ENCODE data around the gene SCYL1. TPM values are rescaled to one million over a fixed set of nuclear protein-coding genes. Genes with fewer than 3 reads are reported as not detected.

The SCYL1 gene
- total RNA-seq, 1 donor: 109 TPM

GRCh38 chr11:65498042-65498726 is 26.7 kb upstream of the SCYL1 start:
- H2AFZ ChIP-seq (ENCODE audit: low read length): no peak overlapping the region
- no peaks in the 10 kb centered on the region for H3K27me3 ChIP-seq (ENCODE audit: insufficient read depth, low read length)
- peaks cover 85% of the 10 kb centered on the region for H3K79me2 ChIP-seq (ENCODE audit: insufficient read depth, low read length)
- peaks cover 42% of the 10 kb centered on the region for H3K4me1 ChIP-seq (ENCODE audit: insufficient read depth, low read length)
- no peak for TF ChIP-seq CTCF (IDR thresholded peaks at IDR 0.05; ENCODE audit: extremely low read depth, low read depth, low read length)
- H3K36me3 ChIP-seq (ENCODE audit: insufficient read depth, low read length): peaks cover 32% of the 10 kb centered on the region
- H4K20me1 ChIP-seq (ENCODE audit: insufficient read depth, low read length): peaks cover 39% of the 10 kb centered on the region
- no peaks in the 10 kb centered on the region for H3K9me3 ChIP-seq (ENCODE audit: low read depth, low read length)
- peak; percentile 44 for DNase-seq (ENCODE audit: insufficient read length, low spot score, missing footprints)
- peak overlapping the region; percentile 86 for H3K4me3 ChIP-seq (ENCODE audit: insufficient read depth, low read length)
- peak overlapping the region; percentile 95 for H3K27ac ChIP-seq (ENCODE audit: low read depth, low read length)
- peak overlapping the region; percentile 86 for H3K4me2 ChIP-seq (ENCODE audit: insufficient read depth, low read length)

GRCh38 chr11:65498727-65498976 is 26.2 kb upstream of the SCYL1 start:
- Histone ChIP-seq H3K4me3 (ENCODE audit: insufficient read depth, low read length) (peak overlapping the region; percentile 86), H2AFZ (ENCODE audit: low read length) (no peak overlapping the region), H3K4me2 (ENCODE audit: insufficient read depth, low read length) (peak overlapping the region; percentile 86), H3K79me2 (ENCODE audit: insufficient read depth, low read length) (peaks cover 86% of the 10 kb centered on the region), H3K9me3 (ENCODE audit: low read depth, low read length) (no peaks in the 10 kb centered on the region), H3K27me3 (ENCODE audit: insufficient read depth, low read length) (no peaks in the 10 kb centered on the region), H3K27ac (ENCODE audit: low read depth, low read length) (peak overlapping the region; percentile 95), H3K4me1 (ENCODE audit: insufficient read depth, low read length) (peaks cover 38% of the 10 kb centered on the region), H3K36me3 (ENCODE audit: insufficient read depth, low read length) (peaks cover 37% of the 10 kb centered on the region), H4K20me1 (ENCODE audit: insufficient read depth, low read length) (peaks cover 44% of the 10 kb centered on the region)
- no peak for DNase-seq (ENCODE audit: insufficient read length, low spot score, missing footprints)
- no peak for TF ChIP-seq CTCF (IDR thresholded peaks at IDR 0.05; ENCODE audit: extremely low read depth, low read depth, low read length)

GRCh38 chr11:65498977-65499712 is 25.7 kb upstream of the SCYL1 start, which contains the start of gene MALAT1:
TSS of gene MALAT1 (plus strand) at chr11:65499045.
- Histone ChIP-seq H2AFZ (ENCODE audit: low read length) (no peak within 1 kb of the TSS), H3K9me3 (ENCODE audit: low read depth, low read length) (no peaks in the 10 kb centered on the region), H3K4me2 (ENCODE audit: insufficient read depth, low read length) (peak within 1 kb of the TSS; percentile 86), H3K4me3 (ENCODE audit: insufficient read depth, low read length) (peak within 1 kb of the TSS; percentile 86), H3K4me1 (ENCODE audit: insufficient read depth, low read length) (peaks cover 33% of the 10 kb centered on the region), H3K36me3 (ENCODE audit: insufficient read depth, low read length) (peaks cover 42% of the 10 kb centered on the region), H3K27ac (ENCODE audit: low read depth, low read length) (peak within 1 kb of the TSS; percentile 95), H4K20me1 (ENCODE audit: insufficient read depth, low read length) (peaks cover 49% of the 10 kb centered on the region), H3K27me3 (ENCODE audit: insufficient read depth, low read length) (no peaks in the 10 kb centered on the region), H3K79me2 (ENCODE audit: insufficient read depth, low read length) (peaks cover 91% of the 10 kb centered on the region)
- no peak for TF ChIP-seq CTCF (IDR thresholded peaks at IDR 0.05; ENCODE audit: extremely low read depth, low read depth, low read length)
- DNase-seq (ENCODE audit: insufficient read length, low spot score, missing footprints): peak; percentile 21

GRCh38 chr11:65499713-65500386 is 25.0 kb upstream of the SCYL1 start:
- Histone ChIP-seq H3K9me3 (ENCODE audit: low read depth, low read length) (no peaks in the 10 kb centered on the region), H4K20me1 (ENCODE audit: insufficient read depth, low read length) (peaks cover 56% of the 10 kb centered on the region), H3K4me3 (ENCODE audit: insufficient read depth, low read length) (peak overlapping the region; percentile 86), H3K4me2 (ENCODE audit: insufficient read depth, low read length) (peak overlapping the region; percentile 86), H3K27me3 (ENCODE audit: insufficient read depth, low read length) (no peaks in the 10 kb centered on the region), H2AFZ (ENCODE audit: low read length) (no peak overlapping the region), H3K79me2 (ENCODE audit: insufficient read depth, low read length) (peaks cover 93% of the 10 kb centered on the region), H3K36me3 (ENCODE audit: insufficient read depth, low read length) (peaks cover 49% of the 10 kb centered on the region), H3K27ac (ENCODE audit: low read depth, low read length) (peak overlapping the region; percentile 95), H3K4me1 (ENCODE audit: insufficient read depth, low read length) (peaks cover 26% of the 10 kb centered on the region)
- no peak for DNase-seq (ENCODE audit: insufficient read length, low spot score, missing footprints)
- TF ChIP-seq CTCF (IDR thresholded peaks at IDR 0.05; ENCODE audit: extremely low read depth, low read depth, low read length): no peak

Data from osteoblast (primary cell).